Nephron (organoid): ENCODE data around the gene CYBA.

Experiments used
- H3K27ac Mint-ChIP-seq, 3 experiments: 2 replicates each; pipeline ENCODE4 v1.8.0; 2020; ENCODE audit warnings: mixed read lengths in 3 of 3, mild to moderate bottlenecking in 2 of 3, moderate library complexity in 1 of 3
- H3K27me3 Mint-ChIP-seq: 2 replicates; pipeline ENCODE4 v1.8.0; 2021; ENCODE audit warnings: low read depth, mild to moderate bottlenecking, moderate library complexity, mixed read lengths
- H3K36me3 Mint-ChIP-seq: 2 replicates; pipeline ENCODE4 v1.8.0; 2020; ENCODE audit warnings: low read depth, mixed read lengths
- H3K4me1 Mint-ChIP-seq: 2 replicates; pipeline ENCODE4 v1.8.0; 2020; ENCODE audit warnings: mixed read lengths
- H3K4me3 Mint-ChIP-seq, 3 experiments: 2 replicates each; pipeline ENCODE4 v1.8.0; 2020; ENCODE audit warnings: mild to moderate bottlenecking in 3 of 3, mixed read lengths in 3 of 3, moderate library complexity in 2 of 3
- H3K9me3 Mint-ChIP-seq: 2 replicates; pipeline ENCODE4 v1.8.0; 2020; ENCODE audit warnings: mixed read lengths
- TF ChIP-seq, protein P1 (sequence below), 3 experiments: fragments of 200-600 bp; sonication (generic); IDR thresholded peaks; one replicate each; pipeline ENCODE4 v1.5.0; 2021; ENCODE audit warnings: antibody characterized with exemption in 3 of 3; ENCODE audit not compliant: unreplicated experiment in 3 of 3

The CYBA gene

GRCh38 chr16:88619859-88620815 is 30.7 kb downstream of the CYBA start:
- TF ChIP-seq, protein P1, sequence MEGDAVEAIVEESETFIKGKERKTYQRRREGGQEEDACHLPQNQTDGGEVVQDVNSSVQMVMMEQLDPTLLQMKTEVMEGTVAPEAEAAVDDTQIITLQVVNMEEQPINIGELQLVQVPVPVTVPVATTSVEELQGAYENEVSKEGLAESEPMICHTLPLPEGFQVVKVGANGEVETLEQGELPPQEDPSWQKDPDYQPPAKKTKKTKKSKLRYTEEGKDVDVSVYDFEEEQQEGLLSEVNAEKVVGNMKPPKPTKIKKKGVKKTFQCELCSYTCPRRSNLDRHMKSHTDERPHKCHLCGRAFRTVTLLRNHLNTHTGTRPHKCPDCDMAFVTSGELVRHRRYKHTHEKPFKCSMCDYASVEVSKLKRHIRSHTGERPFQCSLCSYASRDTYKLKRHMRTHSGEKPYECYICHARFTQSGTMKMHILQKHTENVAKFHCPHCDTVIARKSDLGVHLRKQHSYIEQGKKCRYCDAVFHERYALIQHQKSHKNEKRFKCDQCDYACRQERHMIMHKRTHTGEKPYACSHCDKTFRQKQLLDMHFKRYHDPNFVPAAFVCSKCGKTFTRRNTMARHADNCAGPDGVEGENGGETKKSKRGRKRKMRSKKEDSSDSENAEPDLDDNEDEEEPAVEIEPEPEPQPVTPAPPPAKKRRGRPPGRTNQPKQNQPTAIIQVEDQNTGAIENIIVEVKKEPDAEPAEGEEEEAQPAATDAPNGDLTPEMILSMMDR (IDR thresholded peaks at IDR 0.05; ENCODE audit: unreplicated experiment in 3 of 3): no peak
- Mint-ChIP-seq H3K4me1 (peaks cover 11% of the 10 kb centered on the region), H3K36me3 (peaks cover 26% of the 10 kb centered on the region), H3K9me3 (no peaks in the 10 kb centered on the region), H3K27ac (no peak overlapping the region), H3K4me3 (no peak overlapping the region), H3K27me3 (no peaks in the 10 kb centered on the region)

DNA sequence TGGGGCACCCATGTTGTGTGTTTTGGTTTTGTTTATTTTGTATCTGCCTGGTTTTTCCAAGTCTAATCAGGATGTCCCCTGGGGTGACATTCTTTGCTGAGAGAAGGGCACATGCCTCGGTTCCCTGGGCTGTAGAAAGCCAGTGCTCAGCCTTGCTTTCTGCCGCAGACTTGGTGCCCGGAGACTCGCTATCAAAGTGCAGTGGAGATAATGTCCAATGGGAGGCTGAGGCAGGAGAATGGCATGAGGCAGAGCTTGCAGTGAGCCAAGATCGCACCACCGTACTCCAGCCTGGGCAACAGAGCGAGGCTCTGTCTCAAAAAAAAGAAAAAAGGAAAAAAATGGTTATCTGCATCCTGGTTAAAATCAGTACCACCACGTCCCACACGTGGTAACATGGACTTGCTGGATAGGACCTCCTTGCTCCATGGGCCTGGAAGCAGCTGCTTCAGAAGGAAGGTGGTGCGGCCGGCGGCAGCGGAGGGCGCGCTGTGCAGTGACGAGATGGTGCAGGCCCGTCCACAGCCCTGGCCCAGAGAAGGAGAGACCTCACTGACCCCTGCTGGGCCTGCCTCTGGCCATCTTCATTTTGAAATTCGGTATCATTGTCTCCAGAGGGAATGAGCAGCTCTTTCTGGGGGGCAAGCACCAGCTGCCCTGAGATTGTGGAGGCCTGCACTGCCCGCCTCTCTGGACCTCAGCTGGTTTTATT is 31.7 kb downstream of the CYBA start:
- Mint-ChIP-seq H3K9me3 (no peaks in the 10 kb centered on the region), H3K27ac (no peak overlapping the region), H3K27me3 (no peaks in the 10 kb centered on the region), H3K4me3 (no peak overlapping the region), H3K4me1 (peaks cover 16% of the 10 kb centered on the region), H3K36me3 (peaks cover 29% of the 10 kb centered on the region)
- TF ChIP-seq, protein P1 (IDR thresholded peaks at IDR 0.05; ENCODE audit: unreplicated experiment in 3 of 3): no peak

DNA sequence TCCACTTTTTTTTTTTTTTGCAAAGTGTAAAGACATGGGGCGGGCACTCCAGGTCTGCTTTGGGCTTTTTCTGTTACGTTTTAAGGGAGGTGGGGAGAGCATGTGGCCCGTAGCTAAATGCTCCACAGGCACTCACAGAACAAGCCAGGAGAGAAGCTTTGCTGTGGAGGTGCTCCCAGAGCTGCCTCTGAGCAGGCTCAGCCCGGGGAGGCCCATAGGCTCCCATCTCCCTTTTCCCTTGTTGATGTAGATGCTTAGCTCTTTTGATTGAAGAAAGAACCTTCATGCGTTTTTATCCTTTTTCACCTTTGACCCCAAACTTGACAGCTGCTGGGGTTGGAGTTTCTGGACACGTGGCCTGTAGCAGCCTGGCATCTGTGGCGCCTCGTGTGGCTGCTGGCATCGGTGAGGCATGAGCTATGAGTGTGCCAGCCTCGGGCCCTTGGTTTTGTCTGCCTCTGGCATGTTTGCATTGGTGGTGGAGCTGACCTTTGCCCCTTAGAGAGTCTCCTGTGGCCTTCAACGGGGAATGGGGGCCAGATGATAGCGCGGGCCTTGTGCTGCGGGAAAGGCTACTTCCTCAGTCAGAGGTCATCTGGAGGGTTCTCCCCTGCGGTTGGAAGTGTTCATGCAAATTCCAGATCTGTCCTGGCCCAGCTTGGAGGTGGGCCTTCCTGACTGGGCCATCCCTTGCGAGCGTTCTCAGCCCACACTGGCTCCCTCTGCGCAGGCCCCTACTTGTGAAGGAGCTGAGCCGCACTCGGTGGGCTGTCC is 32.5 kb downstream of the CYBA start:
- TF ChIP-seq, protein P1 (IDR thresholded peaks at IDR 0.05; ENCODE audit: unreplicated experiment in 3 of 3): no peak
- peaks cover 35% of the 10 kb centered on the region for H3K36me3 Mint-ChIP-seq
- no peaks in the 10 kb centered on the region for H3K9me3 Mint-ChIP-seq
- H3K4me1 Mint-ChIP-seq: peaks cover 22% of the 10 kb centered on the region
- H3K4me3 Mint-ChIP-seq: no peak overlapping the region
- H3K27me3 Mint-ChIP-seq: no peaks in the 10 kb centered on the region
- H3K27ac Mint-ChIP-seq: no peak overlapping the region

- Mint-ChIP-seq H3K27me3 (no peaks in the 10 kb centered on the region), H3K27ac (no peak overlapping the region), H3K9me3 (no peaks in the 10 kb centered on the region), H3K4me3 (no peak overlapping the region), H3K36me3 (peaks cover 35% of the 10 kb centered on the region), H3K4me1 (peaks cover 28% of the 10 kb centered on the region)
- TF ChIP-seq, protein P1 (IDR thresholded peaks at IDR 0.05; ENCODE audit: unreplicated experiment in 3 of 3): no peak
These were observed 33.4 kb downstream of the CYBA start for GRCh38 chr16:88617268-88618031.

DNA sequence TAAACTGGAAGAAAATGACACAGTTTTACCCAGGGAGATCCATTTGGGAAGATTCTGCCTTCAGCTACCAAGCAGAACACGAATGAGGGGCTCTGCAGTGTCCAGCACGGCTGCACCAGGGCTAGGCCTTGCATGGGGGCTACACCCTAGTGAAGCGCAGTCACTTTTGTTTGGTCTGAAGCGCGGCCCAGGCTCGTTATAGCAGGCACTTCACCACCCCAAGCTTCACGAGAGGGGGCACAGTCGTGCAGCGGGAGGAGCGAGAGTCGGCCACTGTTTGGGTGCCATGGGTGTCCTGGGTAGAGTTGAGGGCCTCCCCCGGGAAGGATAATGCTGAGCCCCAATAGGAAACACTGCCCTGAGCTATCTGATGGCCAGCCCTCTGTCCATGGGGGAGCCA is 34.1 kb downstream of the CYBA start:
- Mint-ChIP-seq H3K27ac (no peak overlapping the region), H3K4me1 (peaks cover 28% of the 10 kb centered on the region), H3K27me3 (no peaks in the 10 kb centered on the region), H3K4me3 (no peak overlapping the region), H3K9me3 (no peaks in the 10 kb centered on the region), H3K36me3 (peaks cover 32% of the 10 kb centered on the region)
- TF ChIP-seq, protein P1 (IDR thresholded peaks at IDR 0.05; ENCODE audit: unreplicated experiment in 3 of 3): no peak
